GM12878 (cell line): ENCODE measurements around the gene DDX49. TPM values are rescaled to one million over a fixed set of nuclear protein-coding genes. Genes with fewer than 3 reads are reported as not detected.

Experiments
- ATAC-seq: fragments of 200-7000 bp; cut with Tn5 transposase; 3 replicates; pipeline ENCODE4 v1.9.1; 2020; ENCODE audit warnings: mild to moderate bottlenecking, moderate library complexity
- BruUV-seq: library from RNA; stranded (reverse); fragments of 400-500 nt; replicated peaks from 2 replicates; lab custom pipeline; 2021; lab: Mats Ljungman, UMichigan
- CTCF ChIA-PET: fragments of 300-600 bp; sonication (Branson Sonifier 250); formaldehyde crosslinking; extraction: SDS; loops from one replicate; lab custom pipeline; 2021; ENCODE audit warnings: inconsistent platforms; lab: Yijun Ruan, JAX
- POLR2A ChIA-PET: fragments of 350-600 bp; formaldehyde crosslinking; extraction: SDS; loops from one replicate; lab custom pipeline; 2021; ENCODE audit warnings: inconsistent platforms; lab: Charles Lee
- RAD21 ChIA-PET: fragments of 300-600 bp; sonication (Branson Sonifier 250); formaldehyde crosslinking; loops from one replicate; lab custom pipeline; 2023; ENCODE audit warnings: antibody characterized with exemption; ENCODE audit not compliant: unreplicated experiment; lab: Charles Lee
- SMC1A ChIA-PET: fragments of 300-600 bp; sonication (Branson Sonifier 250); formaldehyde crosslinking; loops from one replicate; lab custom pipeline; 2023; ENCODE audit not compliant: unreplicated experiment, uncharacterized antibody; lab: Charles Lee
- DNase-seq: peaks from one replicate; pipeline ENCODE4 v3.0.0-alpha.2; 2011; ENCODE audit warnings: low read depth, low spot score
- FAIRE-seq: peaks from 3 replicates; lab custom pipeline; 2011; peaks lifted over from hg19 to GRCh38; lab: Jason Lieb, UNC
- H2AFZ ChIP-seq: 2 replicates; pipeline ENCODE4 v1.6.0; 2011; ENCODE audit warnings: low read depth, low read length, control low read depth; ENCODE audit not compliant: control insufficient read depth
- H3K27ac ChIP-seq: 2 replicates; pipeline ENCODE4 v1.5.1; 2011; ENCODE audit warnings: control low read depth; ENCODE audit not compliant: control insufficient read depth, insufficient read depth
- H3K27me3 ChIP-seq, 2 experiments: replicated peaks in 1 of 2; 2 replicates each; pipeline versions ENCODE4 v1.6.0 to v1.6.1; 2011; ENCODE audit warnings: low read length in 1 of 2; ENCODE audit not compliant: control insufficient read depth in 2 of 2, insufficient read depth in 2 of 2
- H3K36me3 ChIP-seq, 2 experiments: 2 replicates each; pipeline ENCODE4 v1.5.1; 2011; ENCODE audit warnings: low read length in 1 of 2; ENCODE audit not compliant: control insufficient read depth in 2 of 2, insufficient read depth in 2 of 2
- H3K4me1 ChIP-seq: 2 replicates; pipeline ENCODE4 v1.6.1; 2011; ENCODE audit warnings: mild to moderate bottlenecking, low read length, moderate library complexity, mixed read lengths; ENCODE audit not compliant: control insufficient read depth, insufficient read depth
- H3K4me2 ChIP-seq: 2 replicates; pipeline ENCODE4 v1.6.0; 2011; ENCODE audit warnings: control low read depth; ENCODE audit not compliant: control insufficient read depth, insufficient read depth
- H3K4me3 ChIP-seq: fragments of 200-600 bp; sonication (generic); 2 replicates; pipeline ENCODE4 v1.5.1; 2016
- H3K79me2 ChIP-seq: 2 replicates; pipeline ENCODE4 v1.6.0; 2011; ENCODE audit warnings: low read length; ENCODE audit not compliant: control insufficient read depth, insufficient read depth
- H3K9ac ChIP-seq: 2 replicates; pipeline ENCODE4 v1.8.0; 2011; ENCODE audit warnings: low read length, control low read depth, mixed read lengths; ENCODE audit not compliant: control insufficient read depth, insufficient read depth
- H3K9me3 ChIP-seq: replicated peaks from 3 replicates; pipeline ENCODE4 v1.5.1; 2011; ENCODE audit warnings: mild to moderate bottlenecking, low read length; ENCODE audit not compliant: control insufficient read depth, insufficient read depth
- H4K20me1 ChIP-seq: 2 replicates; pipeline ENCODE4 v1.6.0; 2011; ENCODE audit not compliant: control insufficient read depth, insufficient read depth
- BACH1 ChIP-seq: fragments of 450-650 bp; IDR thresholded peaks from 2 replicates; pipeline ENCODE4 v1.6.1; 2017; ENCODE audit warnings: mild to moderate bottlenecking, borderline replicate concordance
- BHLHE40 ChIP-seq, 2 experiments: fragments of 450-650 bp in 1 of 2; IDR thresholded peaks; 2 replicates each; pipeline ENCODE4 v1.6.1; 2011 to 2017; ENCODE audit warnings: low read depth in 2 of 2, borderline replicate concordance in 1 of 2, improper control_type of control experiment in 1 of 2, low read length in 1 of 2, mild to moderate bottlenecking in 1 of 2
- BMI1 ChIP-seq: fragments of 450-650 bp; IDR thresholded peaks from 2 replicates; pipeline ENCODE4 v1.6.1; 2016; ENCODE audit warnings: mild to moderate bottlenecking, moderate library complexity, borderline replicate concordance
- CBFB ChIP-seq: IDR thresholded peaks from 2 replicates; pipeline ENCODE4 v1.6.1; 2016; ENCODE audit warnings: antibody characterized with exemption, low read depth
- ESRRA ChIP-seq: IDR thresholded peaks from 2 replicates; pipeline ENCODE4 v1.6.1; 2012; ENCODE audit warnings: mild to moderate bottlenecking, low read length, improper control_type of control experiment
- EZH2 ChIP-seq: IDR thresholded peaks from 2 replicates; pipeline ENCODE4 v1.6.1; 2012; ENCODE audit warnings: low read depth, mild to moderate bottlenecking, control low read depth, inconsistent platforms, low read length, borderline replicate concordance; ENCODE audit not compliant: control insufficient read depth
- HCFC1 ChIP-seq: fragments of 150-350 bp; IDR thresholded peaks from 2 replicates; pipeline ENCODE4 v1.6.1; 2014; ENCODE audit warnings: low read length
- IRF5 ChIP-seq: fragments of 450-650 bp; IDR thresholded peaks from 2 replicates; pipeline ENCODE4 v1.6.1; 2017; ENCODE audit warnings: borderline replicate concordance
- NBN ChIP-seq: fragments of 450-650 bp; IDR thresholded peaks from 2 replicates; pipeline ENCODE4 v1.6.1; 2016
- NFXL1 ChIP-seq: fragments of 450-650 bp; IDR thresholded peaks from 2 replicates; pipeline ENCODE4 v1.6.1; 2017; ENCODE audit warnings: antibody characterized with exemption, mild to moderate bottlenecking, borderline replicate concordance
- NFYB ChIP-seq: IDR thresholded peaks from 2 replicates; pipeline ENCODE4 v1.6.1; 2011; ENCODE audit warnings: low read depth, mild to moderate bottlenecking, low read length, improper control_type of control experiment, moderate library complexity; ENCODE audit not compliant: insufficient read depth
- RCOR1 ChIP-seq: conservative IDR thresholded peaks from 2 replicates; pipeline ENCODE4 v1.6.1; 2012; ENCODE audit warnings: low read depth, low read length, improper control_type of control experiment
- SKIL ChIP-seq: fragments of 450-650 bp; IDR thresholded peaks from 2 replicates; pipeline ENCODE4 v1.6.1; 2017; ENCODE audit warnings: mild to moderate bottlenecking, low read depth, inconsistent platforms; ENCODE audit not compliant: poor library complexity, severe bottlenecking
- SRF ChIP-seq, 2 experiments: IDR thresholded peaks; 2 replicates each; pipeline ENCODE4 v1.6.1; 2011; ENCODE audit warnings: low read depth in 2 of 2, low read length in 2 of 2, mild to moderate bottlenecking in 1 of 2, moderate library complexity in 1 of 2
- STAT1 ChIP-seq: fragments of 450-650 bp; conservative IDR thresholded peaks from 2 replicates; pipeline ENCODE4 v1.6.1; 2014; ENCODE audit warnings: antibody characterized with exemption, mild to moderate bottlenecking
- USF1 ChIP-seq: IDR thresholded peaks from 2 replicates; pipeline ENCODE4 v1.6.1; 2011; ENCODE audit warnings: borderline replicate concordance, low read depth, mild to moderate bottlenecking, moderate library complexity, mixed read lengths, low read length; ENCODE audit not compliant: insufficient read depth; ENCODE audit errors: extremely low read length
- YBX1 ChIP-seq: fragments of 450-650 bp; IDR thresholded peaks from 2 replicates; pipeline ENCODE4 v1.6.1; 2016; ENCODE audit warnings: antibody characterized with exemption
- ZNF207 ChIP-seq: fragments of 450-650 bp; IDR thresholded peaks from 2 replicates; pipeline ENCODE4 v1.6.1; 2014; ENCODE audit warnings: antibody characterized with exemption, mild to moderate bottlenecking, borderline replicate concordance
- ZSCAN29 ChIP-seq: fragments of 450-650 bp; IDR thresholded peaks from 2 replicates; pipeline ENCODE4 v1.6.1; 2017; ENCODE audit warnings: mild to moderate bottlenecking, moderate library complexity
- WGBS: methylation state at CpG from one replicate; pipeline ENCODE4 v1.1.6; 2016; ENCODE audit warnings: low lambda C conversion rate; ENCODE audit not compliant: insufficient replicate concordance, insufficient coverage; ENCODE audit errors: missing lambda C conversion rate; 5-methylcytosine and 5-hydroxymethylcytosine counted together
- in situ Hi-C: fragments of 300-500 bp; cut with MboI; formaldehyde crosslinking; loops from 9 replicates; pipeline ENCODE4 v1.14.3; 2018; ENCODE audit warnings: mixed read lengths
- intact Hi-C: fragments of 100-400 bp; cut with micrococcal nuclease; formaldehyde crosslinking; loops from one replicate; pipeline ENCODE4 v1.14.2; 2022; ENCODE audit not compliant: unreplicated experiment
- polyA plus RNA-seq, 11 experiments: library from polyadenylated mRNA; depleted of rRNA in 4 of 11; unstranded in 6 of 11; stranded (reverse) in 5 of 11; fragments of >200 nt; fragmentation: Nextera tagmentation in 4 of 11; fragmentation: Illumina TruSeq in 1 of 11; extraction: Ambion mirVana in 4 of 11; extraction: Trizol in 1 of 11; gene quantifications; 1 replicate in 1 of 11; 2 replicates in 10 of 11; pipeline versions ENCODE4 v1.2.1 to v1.2.3, GENCODE V29; 2011 to 2016; ENCODE audit warnings: inconsistent platforms in 2 of 11, missing spikeins in 2 of 11, low read depth in 1 of 11
- total RNA-seq, 4 experiments: library from RNA; depleted of rRNA in 3 of 4; stranded (reverse); fragments of >200 nt in 3 of 4; fragmentation: Illumina TruSeq in 1 of 4; extraction: Trizol in 1 of 4; gene quantifications; 2 replicates each; pipeline versions ENCODE4 v1.2.1 to v1.2.3, GENCODE V29; 2013 to 2021

The DDX49 gene
- total and polyA plus RNA-seq, 10 of the 15 experiments (the other 5 are each of a cell fraction or from before 2014, with no cell fraction given): 0.58 to 102 (median 48.1) TPM

GRCh38 chr19:18975011-18975410 lies 55.5 kb downstream of the DDX49 start:
- Histone ChIP-seq H3K36me3 (no peaks in the 10 kb centered on the region), H2AFZ (no peak overlapping the region), H3K9me3 (no peaks in the 10 kb centered on the region), H3K27ac (no peak overlapping the region), H3K4me1 (no peaks in the 10 kb centered on the region), H3K4me3 (no peak overlapping the region), H3K9ac (no peak overlapping the region), H4K20me1 (no peaks in the 10 kb centered on the region), H3K79me2 (no peaks in the 10 kb centered on the region), H3K27me3 (no peaks in the 10 kb centered on the region), H3K4me2 (no peak overlapping the region)
- SMC1A ChIA-PET: no interaction called here
- DNase-seq (no peak), FAIRE-seq (no peak), ATAC-seq (no peak)
- in situ Hi-C loops (no loop called here), intact Hi-C loops (no loop called here)
- RAD21 ChIA-PET: no interaction called here
- 92% methylated on average over 3 of the region's 3 CpGs for WGBS
- CTCF ChIA-PET: no interaction called here
- POLR2A ChIA-PET: interaction anchor here (0.7 kb wide), 2 partner anchors 93 to 142 kb away, joined by 3 read pairs; no protein-coding TSS in a partner anchor
- TF ChIP-seq EZH2 (no peak), ZSCAN29 (no peak), SKIL (no peak), STAT1 (no peak), NFXL1 (no peak), BMI1 (no peak), IRF5 (no peak), BACH1 (no peak), ZNF207 (no peak), YBX1 (no peak), ESRRA (no peak), HCFC1 (no peak), CBFB (no peak), NBN (no peak), NFYB (no peak), BHLHE40 (IDR thresholded peaks at IDR 0.05; ENCODE audit: borderline replicate concordance in 1 of 2, low read depth in 2 of 2, low read length in 1 of 2) (no peak), RCOR1 (no peak), USF1 (no peak), SRF (IDR thresholded peaks at IDR 0.05; ENCODE audit: low read depth in 2 of 2, low read length in 2 of 2) (no peak)
- BruUV-seq: no TSS peak
